Stimulated activated naive CD4-positive, alpha-beta T cell (primary cell): ENCODE data around the gene MAPK4.
"Not testable (repeated sequence)": the region's sequence is repeated elsewhere in the genome, so short reads cannot be mapped to it uniquely, and the experiment has no call there.

Experiments used
- DNase-seq, 6 experiments: peaks; one replicate each; lab custom pipeline; 2025; lab: John Stamatoyannopoulos, UW

MAPK4 gene

GRCh38 chr18:50559752-50560680, at the start of gene MAPK4:
MAPK4 (plus strand) TSS chr18:50560087; CDS start chr18:50663959, 103,872 bp downstream.
- DNase-seq: no peak

- DNase-seq: not testable (repeated sequence)
These were observed 42.6 kb upstream of the MAPK4 start for GRCh38 chr18:50517277-50517676.

GRCh38 chr18:50518787-50519546, 40.9 kb upstream of the MAPK4 start:
- DNase-seq: no peak

GRCh38 chr18:50523165-50523564, 36.7 kb upstream of the MAPK4 start:
- DNase-seq: no peak

GRCh38 chr18:50527636-50528307, 32.1 kb upstream of the MAPK4 start:
- no peak for DNase-seq

- no peak for DNase-seq
These were observed 31.1 kb upstream of the MAPK4 start for GRCh38 chr18:50528806-50529205.

- not testable (repeated sequence) for DNase-seq
These were observed 26.1 kb upstream of the MAPK4 start for GRCh38 chr18:50533822-50534221.

GRCh38 chr18:50544476-50544875, 15.4 kb upstream of the MAPK4 start:
- not testable (repeated sequence) for DNase-seq

- DNase-seq: no peak
These were observed 14.0 kb upstream of the MAPK4 start for GRCh38 chr18:50545936-50546335.

GRCh38 chr18:50548160-50548559, 11.7 kb upstream of the MAPK4 start:
- DNase-seq: no peak

GRCh38 chr18:50551651-50552050, 8.2 kb upstream of the MAPK4 start:
- not testable (repeated sequence) for DNase-seq

GRCh38 chr18:50558157-50558556, 1.7 kb upstream of the MAPK4 start:
- no peak for DNase-seq

GRCh38 chr18:50558948-50559751, 737 bp upstream of the MAPK4 start:
- DNase-seq: no peak

GRCh38 chr18:50560681-50561629, 1.1 kb downstream of the MAPK4 start:
- DNase-seq: no peak

- not testable (repeated sequence) for DNase-seq
These were observed 2.4 kb downstream of the MAPK4 start for GRCh38 chr18:50562258-50562657.

GRCh38 chr18:50562686-50563085, 2.8 kb downstream of the MAPK4 start:
- no peak for DNase-seq

GRCh38 chr18:50563376-50563775, 3.5 kb downstream of the MAPK4 start:
- DNase-seq: no peak

GRCh38 chr18:50569930-50570329, 10.0 kb downstream of the MAPK4 start:
- DNase-seq: no peak

- DNase-seq: no peak
These were observed 11.7 kb downstream of the MAPK4 start for GRCh38 chr18:50571606-50572005.

- DNase-seq: not testable (repeated sequence)
These were observed 13.3 kb downstream of the MAPK4 start for GRCh38 chr18:50573196-50573595.
